HG02678 (cell line): Measurements from ENCODE around the gene DAPK1.

Experiments
- ATAC-seq: cut with Tn5 transposase; IDR thresholded peaks from one replicate; pipeline ENCODE4 v1.9.1; 2021; ENCODE audit warnings: mild to moderate bottlenecking, moderate library complexity; ENCODE audit not compliant: unreplicated experiment

Gene DAPK1

DNA sequence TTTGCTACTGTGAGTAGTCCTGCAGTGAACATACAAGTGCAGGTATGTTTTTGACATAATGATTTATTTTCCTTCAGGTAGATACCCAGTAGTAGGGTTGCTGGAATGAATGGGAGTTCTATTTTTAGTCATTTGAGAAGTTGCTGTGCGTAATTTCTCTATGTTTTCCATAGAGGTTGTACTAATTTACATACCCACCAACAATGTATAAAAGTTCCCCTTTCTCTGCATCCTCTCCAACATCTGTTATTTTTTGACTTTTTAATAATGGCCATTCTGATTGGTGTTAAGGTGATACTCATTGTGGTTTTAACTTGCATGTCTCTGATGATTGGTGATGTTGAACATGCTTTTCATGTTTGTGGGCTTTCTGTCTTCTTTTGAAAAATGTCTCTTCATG lies 163.6 kb downstream of the DAPK1 start:
- ATAC-seq: no peak

DNA sequence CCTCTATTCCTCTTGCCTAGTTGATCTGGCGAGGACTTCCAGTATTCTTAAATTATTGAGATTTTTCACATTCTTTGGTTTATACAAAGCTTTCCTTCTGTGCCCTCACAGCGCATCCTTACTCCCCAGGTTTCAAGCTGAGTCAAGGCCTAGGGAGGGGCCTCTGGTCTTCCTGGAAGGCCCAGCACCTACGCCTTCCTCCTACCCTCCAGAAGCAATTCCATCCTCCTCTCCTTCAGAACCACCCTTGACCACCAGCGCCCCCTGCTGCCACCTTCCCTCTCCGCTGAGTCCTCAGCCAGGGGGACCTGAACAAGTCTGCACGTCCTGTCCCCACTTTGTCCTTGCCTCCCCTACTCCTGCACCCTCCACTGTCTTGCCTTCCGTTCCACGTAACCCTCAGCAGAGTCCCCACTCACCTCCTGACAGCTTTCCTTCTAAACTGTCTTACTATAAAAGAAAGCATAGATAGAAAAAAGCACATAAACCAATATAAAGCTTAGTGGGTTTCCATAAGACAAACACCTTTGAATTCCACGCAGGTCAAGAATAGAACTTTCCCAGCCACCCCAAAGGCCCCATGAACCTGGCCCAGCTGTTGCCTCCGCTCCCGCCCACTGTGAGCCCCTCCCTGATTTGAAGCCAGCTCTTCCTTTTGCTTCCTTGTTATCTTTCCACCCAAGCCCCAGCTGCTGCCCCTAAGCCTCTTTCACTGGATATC lies 165.3 kb downstream of the DAPK1 start:
- no peak for ATAC-seq

DNA sequence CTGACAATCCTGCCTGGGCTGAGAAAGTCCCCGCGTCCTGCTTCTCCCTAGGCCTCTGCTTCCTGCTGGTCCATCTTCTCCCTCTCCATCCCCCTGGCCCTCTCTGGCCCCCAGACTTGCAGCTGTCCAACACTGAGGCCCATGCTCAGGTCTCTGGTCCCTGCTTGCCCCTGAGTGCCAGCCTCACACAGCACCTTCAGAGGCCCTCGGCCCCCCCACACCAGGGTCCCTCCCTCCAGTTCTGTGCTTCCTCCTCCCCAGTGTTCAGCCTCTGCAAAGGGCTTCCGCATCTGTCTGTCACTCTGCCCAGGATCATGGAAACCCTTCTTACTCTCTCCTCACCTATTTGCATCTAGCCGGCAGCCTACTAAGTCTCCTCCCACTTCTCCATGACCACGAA lies 165.9 kb downstream of the DAPK1 start:
- no peak for ATAC-seq

DNA sequence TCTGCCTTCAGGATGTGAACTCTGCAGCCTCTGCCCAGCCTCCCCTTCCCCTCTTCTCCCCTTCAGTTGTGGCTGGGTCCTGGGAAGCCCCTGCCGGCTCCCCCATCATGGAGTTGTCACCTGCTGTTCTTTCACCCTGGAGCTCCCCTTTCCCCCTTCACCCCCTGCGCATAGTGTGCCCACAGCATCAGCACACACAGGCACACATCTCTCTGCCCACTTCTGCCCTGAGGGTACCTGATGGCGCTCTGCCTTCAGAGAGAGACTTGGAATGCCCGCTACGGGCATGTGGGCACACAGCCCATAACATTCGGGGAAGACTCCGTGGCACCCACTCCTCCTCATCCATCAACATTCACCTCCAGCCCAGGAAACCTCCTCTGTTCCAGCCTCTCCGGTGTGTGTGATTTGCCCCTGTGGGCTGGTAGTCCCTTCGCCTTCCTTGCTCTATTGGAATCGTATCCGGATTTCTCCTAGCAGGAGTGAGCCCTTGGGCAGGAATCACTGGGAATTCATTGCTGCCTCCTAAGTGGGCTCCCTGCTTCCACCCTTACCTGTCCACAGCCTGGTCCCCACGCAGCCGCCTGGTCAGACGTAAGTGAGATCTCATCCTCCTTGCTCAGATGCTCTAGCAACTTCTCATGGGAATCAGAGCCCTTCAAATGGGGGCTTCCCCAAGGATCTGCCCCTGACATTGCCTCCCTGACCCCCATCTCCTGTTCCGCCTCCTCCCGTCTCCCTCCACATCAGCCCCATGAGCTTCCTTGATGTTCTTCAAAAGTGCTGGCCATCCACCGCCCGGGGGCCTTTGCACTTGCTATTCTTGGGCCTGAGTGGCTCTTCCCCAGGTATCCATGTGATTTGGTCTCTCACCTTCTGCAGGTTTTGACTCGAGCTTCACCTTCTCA lies 166.7 kb downstream of the DAPK1 start:
- ATAC-seq: no peak

DNA sequence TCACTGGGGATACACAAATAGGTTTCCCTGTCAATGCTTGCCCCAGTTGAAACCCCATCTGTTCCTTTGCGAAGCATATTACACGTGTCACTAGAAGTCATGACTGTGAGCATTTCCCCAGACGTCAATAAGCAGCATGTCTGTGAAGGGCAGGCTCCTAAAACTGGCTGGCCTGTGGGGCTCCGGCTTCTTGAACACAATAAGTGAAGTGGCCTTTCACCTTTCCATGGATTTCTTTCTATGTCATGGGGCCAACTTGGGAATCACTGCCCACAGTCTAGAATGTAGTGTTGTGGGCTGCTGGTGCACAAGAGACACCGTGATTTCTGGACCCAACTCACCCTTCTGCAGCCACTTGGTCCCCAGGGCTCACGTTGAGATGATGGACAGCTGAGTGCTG lies 167.8 kb downstream of the DAPK1 start:
- no peak for ATAC-seq

DNA sequence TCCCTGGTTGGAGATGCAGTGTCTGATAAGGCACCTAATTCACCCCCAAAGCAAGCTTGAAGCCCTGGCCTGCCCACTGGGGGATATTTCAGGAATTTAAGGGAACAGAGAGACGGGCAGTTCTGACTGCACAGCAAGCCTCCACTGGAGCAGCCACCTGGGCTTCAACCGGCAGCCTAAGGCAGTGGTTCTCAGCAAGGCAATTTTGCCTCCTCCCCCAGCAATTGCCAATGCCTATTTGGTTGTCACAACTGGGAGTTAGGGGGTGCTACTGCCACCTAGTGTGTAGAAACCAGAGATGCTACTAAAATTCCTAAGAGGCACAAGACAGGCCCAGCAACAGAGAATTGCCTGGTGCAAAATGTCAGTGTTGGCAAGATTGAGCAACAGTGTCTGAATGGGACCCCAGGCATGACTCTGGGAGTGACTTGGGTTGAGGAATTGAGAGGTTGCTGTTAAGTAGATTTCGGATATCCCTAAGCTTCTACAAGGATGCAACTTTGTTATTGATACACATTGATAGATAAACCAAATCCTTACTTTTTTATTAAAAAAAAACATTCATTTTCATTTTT lies 169.6 kb downstream of the DAPK1 start:
- ATAC-seq: no peak

DNA sequence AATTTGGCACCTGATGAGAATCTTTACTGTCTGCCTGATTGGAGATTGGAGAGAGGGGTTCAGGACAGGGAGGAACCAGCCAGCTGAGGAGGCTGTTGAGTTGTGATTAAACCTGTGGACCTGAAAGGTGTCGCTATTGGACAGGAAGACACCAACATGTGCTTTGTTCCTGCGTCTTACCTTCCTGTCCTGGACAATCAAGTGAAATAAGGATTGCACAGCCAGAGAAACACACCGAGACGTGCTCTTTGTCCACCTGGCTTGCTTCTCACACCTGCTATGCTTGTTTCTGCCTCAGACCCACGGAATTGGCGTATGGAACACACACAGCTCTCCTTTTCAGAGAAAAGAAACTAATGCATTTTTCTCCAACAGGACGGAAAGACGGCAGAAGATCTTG lies 170.6 kb downstream of the DAPK1 start:
- no peak for ATAC-seq

DNA sequence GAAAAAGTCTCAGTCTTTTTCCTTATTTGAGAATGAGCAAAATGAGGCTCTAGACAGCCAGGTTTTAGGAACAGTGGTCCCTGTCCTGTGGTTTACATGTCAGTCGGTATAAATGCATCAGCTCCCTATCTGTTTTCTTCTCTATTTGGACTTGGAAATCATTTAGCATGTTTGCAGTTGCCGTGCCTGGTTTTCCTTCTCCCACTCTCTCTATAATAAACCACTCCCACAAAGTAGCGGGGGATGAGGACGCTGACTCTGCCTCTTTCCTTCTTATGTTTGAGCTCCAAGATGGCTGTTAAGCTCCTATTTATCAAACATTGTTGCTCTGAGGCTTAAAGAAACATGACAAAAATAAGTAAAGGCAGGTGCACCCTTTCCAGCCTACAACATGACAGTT lies 171.1 kb downstream of the DAPK1 start:
- ATAC-seq: no peak

DNA sequence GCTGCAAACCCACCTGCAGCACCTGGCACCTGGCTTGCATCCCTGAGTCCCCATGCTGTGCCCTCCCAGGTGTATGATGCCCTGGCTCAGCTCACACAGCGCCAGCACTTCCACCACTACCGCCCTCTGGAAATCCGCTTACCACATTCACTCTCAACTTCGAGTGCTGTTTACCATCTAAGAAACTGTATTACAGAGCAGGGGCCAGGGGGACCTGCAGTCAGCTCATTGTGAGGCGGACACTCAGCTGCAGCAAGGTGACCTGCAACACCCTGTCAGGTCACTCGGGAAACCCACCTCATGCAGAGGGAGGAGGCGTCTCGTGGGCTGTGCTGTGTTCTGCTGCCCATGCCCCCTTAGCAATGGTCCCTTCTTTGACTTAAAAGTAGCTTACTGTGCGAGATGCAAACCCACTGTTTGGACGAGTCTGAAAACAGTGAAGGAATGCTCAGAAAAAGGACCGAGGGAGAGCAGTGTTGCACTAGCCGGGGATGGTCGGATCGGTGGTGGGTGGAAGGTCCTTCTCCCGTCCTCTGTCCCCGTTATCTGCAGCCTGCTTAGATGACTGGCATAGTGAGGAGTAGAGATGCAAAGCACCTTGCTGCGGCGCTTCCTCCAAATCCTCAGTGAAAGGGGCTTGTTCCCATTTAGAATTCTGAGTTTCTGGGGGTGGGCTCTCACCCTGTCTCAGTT lies 173.1 kb downstream of the DAPK1 start:
- ATAC-seq: no peak

DNA sequence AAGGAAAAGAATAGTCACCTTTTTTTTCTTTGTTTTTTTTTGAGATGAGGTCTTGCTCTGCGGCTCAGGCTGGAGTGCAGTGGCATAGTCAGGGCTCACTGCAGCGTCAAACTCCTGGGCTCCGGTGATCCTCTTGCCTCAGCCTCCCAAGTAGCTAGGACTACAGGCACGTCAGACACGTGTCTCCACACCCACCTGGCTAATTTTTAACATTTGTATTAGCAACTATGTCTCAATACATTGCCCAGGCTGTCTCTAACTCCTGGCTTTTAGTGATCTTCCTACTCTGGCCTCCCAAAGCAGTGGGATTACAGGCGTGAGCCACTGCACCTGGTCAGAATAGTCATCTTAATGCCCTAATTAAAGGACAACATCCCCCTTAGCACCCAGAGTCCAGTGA lies 173.8 kb downstream of the DAPK1 start:
- ATAC-seq: no peak

DNA sequence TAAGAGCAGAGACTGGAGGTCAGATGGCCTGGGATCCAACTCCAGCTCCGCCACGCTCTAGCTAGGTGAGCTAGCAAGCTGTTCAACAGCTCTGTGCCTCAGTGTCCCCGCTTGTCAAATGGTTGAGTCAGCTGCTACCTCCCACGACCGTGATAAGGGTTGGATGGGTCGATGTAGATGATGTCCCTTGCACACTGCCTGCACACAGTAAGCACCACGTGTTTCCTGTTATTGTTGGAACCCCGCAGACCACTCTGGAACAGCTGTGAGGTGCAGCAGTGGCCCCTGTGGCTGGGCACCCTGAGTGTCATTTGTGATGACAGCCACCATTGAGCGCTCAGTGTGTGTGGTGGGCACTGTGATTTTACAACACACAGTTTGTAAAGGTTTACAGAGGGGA lies 174.3 kb downstream of the DAPK1 start:
- no peak for ATAC-seq

DNA sequence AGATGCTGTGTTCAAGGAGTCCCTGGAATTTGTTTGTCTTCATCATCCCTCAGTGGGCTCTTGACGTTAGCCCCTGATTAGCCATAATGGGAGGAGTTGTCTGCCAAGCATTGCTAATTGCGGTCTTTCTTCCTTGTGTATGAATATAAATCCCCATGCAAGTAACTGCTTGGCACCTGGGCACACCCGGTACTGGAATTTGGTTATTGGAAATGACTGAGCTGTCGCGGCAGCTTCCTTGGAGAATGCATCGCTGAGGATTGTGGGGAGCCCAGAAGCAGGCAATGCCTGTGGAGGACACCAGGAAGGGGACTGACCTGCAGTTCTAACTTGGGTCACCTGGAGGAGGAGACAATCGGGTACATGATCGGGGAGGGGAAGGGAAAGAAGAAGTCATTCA lies 174.9 kb downstream of the DAPK1 start:
- ATAC-seq: no peak

DNA sequence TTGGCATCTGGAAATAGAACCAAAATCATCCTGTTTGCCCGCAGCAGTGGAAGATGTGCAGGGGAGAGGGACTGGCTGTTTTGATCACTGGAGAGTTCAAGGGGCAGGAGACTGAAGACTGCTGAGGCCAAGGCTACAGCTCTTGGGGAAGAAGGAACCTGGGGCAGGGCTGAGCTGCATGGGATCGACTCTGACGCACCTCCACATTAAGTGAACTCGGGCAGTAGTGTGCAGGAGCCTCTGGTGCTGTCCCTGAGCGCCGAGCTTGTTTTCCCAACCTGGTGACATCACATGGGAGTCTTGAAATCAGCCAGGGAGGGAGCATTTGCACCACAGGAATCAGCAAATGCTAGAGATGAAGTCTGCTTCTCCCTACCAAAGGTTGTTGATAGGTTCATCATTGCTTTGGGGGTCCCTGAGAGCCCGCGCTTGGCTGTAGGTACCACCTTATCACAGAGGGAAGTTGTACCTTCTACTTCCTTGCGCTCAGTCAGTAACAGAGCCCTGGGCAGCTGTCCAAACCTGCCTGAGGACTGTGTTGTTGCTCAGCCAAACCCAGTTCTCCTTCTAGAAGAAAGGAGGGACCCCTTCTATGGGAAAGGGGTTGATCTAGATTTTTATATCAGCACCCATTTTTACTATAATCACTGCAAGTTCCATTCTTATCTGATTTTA lies 175.9 kb downstream of the DAPK1 start:
- ATAC-seq: no peak

DNA sequence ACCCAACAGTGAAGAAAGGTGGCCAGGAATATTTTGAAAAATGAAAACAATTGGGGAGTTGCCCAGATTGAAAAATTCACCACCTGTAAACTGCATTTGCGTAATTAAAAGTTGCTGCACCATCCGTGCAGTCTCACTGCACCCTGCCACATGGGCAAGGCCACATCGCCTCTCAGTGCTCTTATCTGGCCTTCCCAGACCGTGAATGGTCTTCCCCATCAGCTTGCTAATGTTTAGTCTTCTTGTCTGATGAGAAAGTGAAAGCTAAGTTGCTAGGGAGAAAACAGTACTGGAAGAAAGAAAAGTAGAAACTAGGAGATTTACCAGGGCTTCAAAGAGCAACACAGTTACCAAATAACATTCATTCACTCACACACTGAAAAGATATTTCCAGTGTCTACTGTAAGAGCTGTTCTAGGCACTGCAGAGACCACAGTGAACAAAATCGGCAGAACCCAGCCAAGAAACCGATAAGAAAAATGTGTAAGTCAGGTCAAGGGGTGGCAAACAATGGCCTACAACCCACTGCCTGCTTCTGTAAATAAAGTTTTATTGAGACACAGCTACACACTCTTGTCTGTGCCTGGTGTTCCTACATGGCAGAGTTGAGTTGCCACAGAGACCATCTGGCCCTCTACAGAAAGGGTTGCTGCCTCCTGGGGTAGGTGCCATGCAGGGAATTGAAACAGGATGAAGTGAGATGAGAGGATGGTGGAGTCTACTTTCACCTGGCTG lies 177.1 kb downstream of the DAPK1 start:
- no peak for ATAC-seq

DNA sequence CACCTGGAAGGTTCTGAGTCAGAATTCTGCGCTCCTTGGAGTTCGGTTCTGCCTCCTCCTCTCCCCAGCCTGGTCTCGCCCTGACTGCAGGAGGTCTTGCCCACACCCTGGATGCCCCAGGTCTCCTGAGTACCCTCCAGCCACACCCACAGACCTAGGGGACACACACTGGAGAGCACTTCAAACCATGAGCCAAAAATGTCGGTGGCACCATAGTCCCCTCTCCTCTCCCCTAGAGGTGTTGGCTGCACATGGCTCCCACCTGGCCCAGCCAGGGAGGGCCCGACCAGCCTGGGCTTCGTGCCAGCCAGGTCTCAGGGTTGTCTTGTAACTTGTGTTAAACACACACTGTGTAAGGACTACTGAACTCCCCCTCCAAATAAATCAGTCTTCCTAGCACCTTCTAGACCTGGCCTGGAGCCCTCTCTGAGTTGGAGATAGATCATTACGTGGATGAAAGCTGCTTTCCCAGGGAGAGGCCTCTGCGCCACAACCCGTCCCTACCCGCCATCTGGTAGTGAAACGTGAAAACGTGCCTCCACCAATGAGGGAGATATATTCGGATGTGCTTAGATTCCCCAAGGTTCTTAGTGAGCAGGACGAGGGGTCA lies 178.3 kb downstream of the DAPK1 start:
- no peak for ATAC-seq

DNA sequence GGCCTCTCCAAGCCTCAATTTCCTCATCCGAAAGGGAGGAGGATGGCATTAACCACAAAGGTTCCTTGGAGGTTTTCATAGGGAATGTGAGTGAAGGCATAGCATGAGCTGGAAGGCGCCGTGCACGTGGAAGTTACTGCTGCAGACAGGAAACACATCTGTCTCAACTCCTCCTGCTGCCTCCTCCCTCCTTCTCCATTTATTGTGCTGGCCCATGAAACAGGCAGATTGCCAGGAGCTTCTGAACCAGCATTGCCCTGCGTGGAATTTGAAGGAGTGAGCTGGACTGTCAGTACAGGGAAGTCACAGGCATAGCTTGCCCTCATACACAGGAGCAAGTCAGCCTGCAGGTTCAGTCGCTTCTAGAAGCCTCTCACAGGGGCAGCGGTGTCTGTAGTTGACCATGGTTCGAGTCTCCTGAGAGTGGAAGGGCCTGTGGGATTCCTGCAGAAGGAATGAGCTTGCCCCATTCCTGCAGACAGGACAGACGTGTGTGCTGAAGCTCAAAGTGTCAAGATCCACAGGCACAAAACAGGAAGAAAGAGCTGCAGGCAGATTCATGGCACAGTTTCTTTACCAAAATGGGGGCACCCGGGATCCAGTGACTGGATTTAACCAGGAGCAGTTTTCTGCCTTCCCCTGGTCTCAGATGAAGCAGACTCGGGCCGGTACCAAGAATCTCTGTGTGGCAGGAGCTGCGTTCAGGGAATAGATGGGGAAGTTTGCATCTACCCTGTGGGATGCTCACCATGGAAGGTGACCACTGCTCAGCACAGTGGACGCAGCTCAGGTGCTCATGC lies 179.5 kb downstream of the DAPK1 start:
- ATAC-seq: no peak

DNA sequence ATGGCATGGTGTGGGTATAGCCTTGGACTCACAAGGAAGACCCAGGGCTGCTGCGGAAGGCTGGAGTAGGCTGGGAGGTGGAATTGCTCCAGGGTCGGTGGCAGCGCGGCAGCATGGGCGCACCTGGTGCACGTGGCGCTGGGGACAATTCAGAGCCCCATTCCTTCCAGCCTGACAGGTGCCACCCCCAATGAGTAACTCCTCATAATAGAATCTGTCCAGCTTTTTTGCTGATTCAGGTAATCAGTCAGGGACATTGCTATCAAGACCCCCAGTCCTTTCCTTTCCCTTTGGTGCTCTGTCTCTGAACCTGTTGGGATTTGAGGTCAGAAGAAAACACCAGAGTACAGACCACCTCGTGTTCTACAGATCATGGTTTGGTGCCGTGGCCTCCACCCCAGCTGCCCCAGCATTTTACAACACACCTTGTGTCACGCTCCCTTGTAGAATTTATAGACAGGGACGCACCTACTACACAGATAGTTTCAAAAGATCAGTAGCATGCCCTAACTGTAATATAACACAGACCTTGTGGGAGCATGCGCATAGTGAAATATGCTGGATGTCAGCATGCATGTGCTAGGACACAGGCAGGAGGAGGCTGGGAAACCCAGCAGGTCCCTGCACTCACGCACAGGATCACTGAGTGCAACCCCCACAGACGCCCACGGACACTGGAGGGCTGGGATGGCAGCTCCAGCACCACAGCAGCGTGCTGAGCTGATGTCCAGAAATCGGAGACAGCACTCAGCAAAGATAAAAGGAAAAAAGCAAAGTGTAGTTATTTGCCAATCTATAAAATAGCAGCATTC lies 180.3 kb downstream of the DAPK1 start:
- ATAC-seq: no peak
